GM19193 (cell line): ENCODE measurements around the gene MORC4.

Experiments used
- POLR2A ChIP-seq: IDR thresholded peaks from 4 replicates; pipeline ENCODE4 v1.6.1; 2011; ENCODE audit not compliant: insufficient read depth, insufficient read length; ENCODE audit errors: extremely low read depth

The MORC4 gene

DNA sequence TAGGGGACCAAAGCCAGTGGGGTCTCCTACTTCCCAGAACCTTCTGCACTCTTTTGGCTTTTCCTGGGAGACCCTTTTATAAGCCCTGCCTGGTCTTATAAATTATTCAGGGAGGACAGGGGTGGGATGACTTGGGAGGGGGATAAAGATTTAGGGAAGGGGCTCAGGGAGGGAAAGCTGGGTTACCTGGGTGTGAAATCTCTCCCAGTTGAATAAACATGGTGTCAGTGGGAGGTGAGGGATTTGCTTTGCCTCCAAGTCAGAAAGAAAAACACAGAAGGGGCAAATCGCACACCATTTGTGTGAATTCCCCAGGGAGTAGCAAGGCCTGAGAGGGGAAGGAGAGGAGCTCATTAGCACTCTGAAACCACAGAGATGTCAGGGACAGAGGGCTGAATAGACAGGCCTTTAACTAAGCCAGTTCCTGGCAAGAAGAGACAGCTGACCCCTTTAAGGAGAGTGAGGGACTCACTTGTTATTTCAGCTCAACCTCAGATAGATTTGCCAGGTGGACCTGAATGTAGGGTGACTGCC is 96.7 kb downstream of the MORC4 start, which contains the start of gene RIPPLY1:
Gene RIPPLY1 (minus strand): TSS at position 51 of the 534 bp plus-strand sequence. CDS start 54 bp downstream, outside the sequence.
- no peak for TF ChIP-seq POLR2A

- TF ChIP-seq POLR2A: no peak
Observed at GRCh38 chrX:106902684-106903083, 97.3 kb downstream of the MORC4 start.

DNA sequence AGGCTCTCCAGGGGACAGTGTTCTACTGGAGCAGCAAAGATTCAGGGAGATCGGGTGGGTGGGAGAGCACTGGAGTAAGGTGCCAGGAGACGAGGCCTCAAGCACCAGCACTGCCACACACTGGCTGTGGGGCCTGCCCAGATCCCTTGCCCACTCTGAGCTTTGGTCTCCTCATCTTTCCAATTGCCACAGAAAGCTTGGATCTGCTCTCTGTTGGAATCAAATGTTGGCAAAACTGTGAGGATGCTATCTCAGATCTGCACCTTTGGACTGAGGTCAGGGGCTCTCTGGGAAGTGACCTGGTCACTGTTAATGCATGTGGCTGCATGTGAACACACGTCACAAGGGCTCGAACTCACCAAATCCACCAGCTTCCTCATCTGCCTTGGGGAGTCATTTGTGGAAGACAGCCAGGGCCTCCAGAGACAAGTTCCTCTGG is 98.2 kb downstream of the MORC4 start:
- TF ChIP-seq POLR2A: no peak

DNA sequence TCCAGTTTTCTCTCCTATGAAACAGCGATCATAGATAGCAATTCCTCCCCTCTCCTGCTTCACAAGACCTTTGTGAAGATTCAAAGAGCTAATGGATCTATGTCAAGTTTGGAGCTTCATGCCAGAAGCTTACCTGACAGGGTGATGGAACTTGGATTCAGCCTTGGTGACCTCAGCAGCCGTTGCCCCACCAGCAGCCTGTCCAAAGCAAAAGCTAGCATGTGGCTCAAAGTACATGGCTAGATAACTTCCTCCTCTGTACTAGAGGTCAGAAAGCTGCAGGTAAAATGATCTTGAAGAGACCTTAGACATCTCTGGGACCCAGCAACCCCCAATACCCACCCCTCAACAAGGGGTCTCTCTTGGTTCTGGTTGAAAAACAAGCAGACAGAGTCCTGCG is 98.7 kb downstream of the MORC4 start:
- TF ChIP-seq POLR2A: no peak

DNA sequence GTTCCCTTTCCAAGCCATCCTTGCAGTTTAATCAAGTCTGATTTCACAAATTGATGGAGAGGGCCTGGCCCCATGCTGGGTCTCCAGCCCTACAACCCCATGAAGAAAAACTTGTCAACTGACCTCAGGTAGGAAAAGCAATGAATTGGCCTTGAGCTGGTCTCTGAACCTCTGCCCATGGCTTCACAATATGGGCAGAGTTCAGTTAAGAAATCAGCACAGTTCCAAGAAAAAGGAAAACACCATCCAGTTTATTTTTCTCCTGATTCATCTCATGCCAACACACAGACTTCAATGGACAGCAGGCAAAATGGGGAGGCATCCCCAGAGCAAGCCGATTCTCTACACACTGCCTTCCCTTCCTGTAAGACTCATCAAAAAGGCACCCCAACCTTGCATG is 100.2 kb downstream of the MORC4 start:
- no peak for TF ChIP-seq POLR2A

DNA sequence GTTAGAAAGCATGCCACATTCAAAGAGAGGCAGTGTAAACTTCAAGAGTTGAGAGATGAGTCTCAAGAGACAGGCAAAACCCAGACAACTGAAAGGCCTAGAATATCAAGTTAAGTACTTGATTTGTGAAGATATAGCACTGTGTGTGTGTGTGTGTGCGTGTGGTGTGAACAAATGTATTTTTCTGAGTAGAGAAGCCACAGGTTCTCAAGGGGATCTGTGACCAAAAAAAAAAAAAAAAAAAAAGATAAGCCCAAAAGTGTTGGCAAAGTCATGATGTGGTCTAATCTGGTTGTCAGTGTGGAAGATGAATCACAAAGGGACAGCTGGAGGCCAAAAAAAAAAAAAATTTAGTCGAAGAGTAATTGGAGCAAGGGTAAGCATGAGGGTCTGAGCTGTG is 100.7 kb downstream of the MORC4 start:
- no peak for TF ChIP-seq POLR2A

GRCh38 chrX:106898462-106898861 is 101.5 kb downstream of the MORC4 start:
- TF ChIP-seq POLR2A: no peak

- no peak for TF ChIP-seq POLR2A
Observed at GRCh38 chrX:106897259-106897658, 102.8 kb downstream of the MORC4 start.

DNA sequence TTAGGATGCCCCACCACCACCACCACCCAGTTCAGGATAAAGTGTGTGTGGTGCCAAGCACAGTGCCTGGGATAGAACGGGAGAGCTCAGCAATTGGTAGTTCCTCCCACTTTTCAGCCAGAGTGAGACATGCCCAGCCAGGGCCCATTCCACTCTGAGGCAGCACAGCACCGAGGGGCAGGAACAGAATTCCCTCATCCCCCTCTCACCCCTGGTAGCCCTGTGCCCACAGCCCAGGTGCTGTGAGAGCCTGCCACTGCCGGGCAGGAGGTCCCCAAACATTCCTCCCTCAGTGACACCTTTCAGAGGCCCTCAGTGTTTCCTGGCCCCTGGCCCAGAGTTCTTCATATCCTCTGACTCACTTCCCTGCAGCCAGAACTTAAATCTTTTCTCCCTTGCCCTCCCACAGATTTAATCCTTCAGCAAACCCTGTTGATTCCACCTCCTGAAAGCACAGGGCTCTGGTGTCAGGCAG is 105.0 kb downstream of the MORC4 start:
- no peak for TF ChIP-seq POLR2A

DNA sequence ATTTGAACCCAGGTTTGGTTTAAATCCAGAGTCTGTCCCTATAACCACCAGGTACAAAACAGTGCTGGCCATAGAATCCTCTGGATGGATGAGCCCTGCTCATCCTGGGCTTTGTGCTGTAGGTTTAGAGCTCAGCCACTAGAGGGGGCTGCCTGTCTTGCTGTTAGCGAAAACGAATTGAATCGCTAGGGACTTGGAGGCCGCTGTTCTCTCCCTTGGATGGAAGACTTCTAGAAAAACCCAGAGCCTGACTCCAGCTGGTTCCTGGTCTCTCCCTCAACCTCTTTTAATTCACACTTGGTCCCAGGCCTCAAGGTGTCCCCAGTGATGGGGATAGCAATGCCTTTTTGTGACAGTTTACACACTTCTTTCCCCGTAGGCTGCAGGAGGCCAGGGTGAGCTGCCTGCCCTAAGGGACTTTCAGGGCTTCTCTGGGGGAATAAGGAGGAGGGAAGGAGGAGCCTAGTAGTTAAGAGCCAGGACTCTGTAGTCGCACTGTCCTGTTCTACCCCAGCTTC is 105.6 kb downstream of the MORC4 start:
- TF ChIP-seq POLR2A: no peak

DNA sequence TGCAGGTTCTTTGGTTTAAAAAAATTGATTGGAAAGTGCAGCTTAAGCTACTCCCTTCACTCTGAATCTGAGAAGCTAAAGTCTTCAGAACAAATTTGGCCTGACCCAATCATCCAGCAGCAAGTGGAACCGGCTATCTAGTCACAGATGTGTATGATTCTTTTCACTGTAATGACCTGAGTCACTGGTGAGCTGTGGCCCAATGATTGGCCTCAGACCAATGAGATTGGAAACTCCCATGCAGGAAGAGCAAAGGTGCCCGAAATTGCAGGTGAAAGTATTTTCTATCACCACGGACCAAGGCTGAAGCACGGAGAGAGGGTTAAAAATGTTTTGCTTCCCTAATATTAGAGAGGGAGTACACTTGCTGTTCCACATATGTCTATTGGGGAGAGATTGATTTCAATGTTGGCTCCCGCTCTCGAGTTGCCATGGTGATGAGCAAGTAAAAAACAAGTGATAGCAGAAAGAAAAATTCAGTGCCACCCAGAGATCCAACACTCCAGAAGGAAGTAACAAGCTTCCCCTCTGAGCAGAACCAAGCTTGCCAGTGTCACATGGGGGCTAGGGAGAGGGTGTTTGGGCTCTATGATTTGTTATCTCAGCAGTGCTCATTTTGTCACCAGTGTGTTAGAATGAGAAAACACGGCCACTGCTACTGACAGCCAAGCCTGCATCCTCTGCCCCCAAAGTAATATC is 108.1 kb downstream of the MORC4 start:
- no peak for TF ChIP-seq POLR2A
